ENCODE measurements around the gene TMIE. TPM values are rescaled to one million over a fixed set of nuclear protein-coding genes. Genes with fewer than 3 reads are reported as not detected.

Gene TMIE
- total and polyA plus RNA-seq, 2 of the 13 experiments (the other 11 are each of a cell fraction or from before 2014, with no cell fraction given), result not detected

DNA sequence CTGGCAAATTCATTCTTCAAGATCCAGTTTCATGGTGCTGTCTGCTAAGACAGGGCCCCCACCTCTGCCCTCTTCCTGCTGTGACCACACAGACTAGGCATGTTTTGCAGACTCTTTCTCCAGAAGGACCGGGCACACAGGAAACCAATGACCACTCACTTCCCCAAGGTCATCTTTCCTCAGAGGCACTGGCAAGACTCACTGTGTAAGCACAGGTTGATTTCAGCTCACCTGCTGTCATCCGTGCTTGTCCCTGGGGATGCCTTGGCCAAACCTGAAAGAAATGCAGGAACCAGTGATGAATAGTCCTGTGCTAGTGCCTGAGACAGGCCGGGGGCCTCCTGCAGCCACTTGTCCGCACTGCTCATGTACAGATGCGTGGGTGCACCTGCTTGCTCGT is 41.2 kb upstream of the TMIE start:
- no peak for DNase-seq (ENCODE audit: low spot score)
- Histone ChIP-seq H3K4me3 (replicated peaks in 1 of 3; ENCODE audit: insufficient read depth in 1 of 3, low read depth in 2 of 3, low read length in 3 of 3) (no peak overlapping the region), H3K4me2 (ENCODE audit: low read depth, low read length) (no peak overlapping the region), H3K9ac (ENCODE audit: insufficient read depth, low read depth, low read length) (no peak overlapping the region), H4K20me1 (ENCODE audit: insufficient read depth, low read length) (no peaks in the 10 kb centered on the region), H3K9me3 (ENCODE audit: low read length) (no peaks in the 10 kb centered on the region), H3K27ac (ENCODE audit: extremely low read length, insufficient read depth, low read length) (no peak overlapping the region), H3K36me3 (replicated peaks in 1 of 2; ENCODE audit: control insufficient read depth in 1 of 2, insufficient read depth in 2 of 2, low read length in 2 of 2) (no peaks in the 10 kb centered on the region), H3K79me2 (ENCODE audit: insufficient read depth, low read length) (no peaks in the 10 kb centered on the region), H2AFZ (ENCODE audit: low read length) (no peak overlapping the region), H3K27me3 (ENCODE audit: control insufficient read depth in 1 of 2, insufficient read depth in 2 of 2, low read length in 2 of 2) (peaks cover 3 to 22% of the 10 kb centered on the region in 2 experiments; a peak in 2 of 5 replicates), H3K4me1 (ENCODE audit: insufficient read depth, low read length) (no peaks in the 10 kb centered on the region)
- no peak for ATAC-seq
- intact Hi-C loops (cut with micrococcal nuclease; ENCODE audit: unreplicated experiment) (no loop called here), in situ Hi-C loops (cut with HindIII; ENCODE audit: extremely low pct_ligation_motif_present, low pct_unique_long_range_greater_than_20kb) (loop anchor here (10.0 kb wide), 1 partner anchor 175 kb away; no protein-coding TSS in a partner anchor)
- 36% methylated on average over 5 of the region's 6 CpGs for WGBS (ENCODE audit: low lambda C conversion rate)
- FAIRE-seq, result no peak
- no TSS peak for BruUV-seq (replicated peaks)
- POLR2A ChIA-PET, result no interaction called here
- CTCF ChIA-PET (ENCODE audit: low intra/inter-chr PET ratio, low total read pairs), result no interaction called here
- no peak for TF ChIP-seq NR1H2 (CRISPR knock-in tag; IDR thresholded peaks at IDR 0.05; ENCODE audit: borderline replicate concordance, low read depth)
- no peak for TF ChIP-seq CENPX (CRISPR knock-in tag; IDR thresholded peaks at IDR 0.05)
- no peak for TF ChIP-seq PRDM4 (CRISPR knock-in tag; IDR thresholded peaks at IDR 0.05; ENCODE audit: borderline replicate concordance)
- TF ChIP-seq, protein P1, sequence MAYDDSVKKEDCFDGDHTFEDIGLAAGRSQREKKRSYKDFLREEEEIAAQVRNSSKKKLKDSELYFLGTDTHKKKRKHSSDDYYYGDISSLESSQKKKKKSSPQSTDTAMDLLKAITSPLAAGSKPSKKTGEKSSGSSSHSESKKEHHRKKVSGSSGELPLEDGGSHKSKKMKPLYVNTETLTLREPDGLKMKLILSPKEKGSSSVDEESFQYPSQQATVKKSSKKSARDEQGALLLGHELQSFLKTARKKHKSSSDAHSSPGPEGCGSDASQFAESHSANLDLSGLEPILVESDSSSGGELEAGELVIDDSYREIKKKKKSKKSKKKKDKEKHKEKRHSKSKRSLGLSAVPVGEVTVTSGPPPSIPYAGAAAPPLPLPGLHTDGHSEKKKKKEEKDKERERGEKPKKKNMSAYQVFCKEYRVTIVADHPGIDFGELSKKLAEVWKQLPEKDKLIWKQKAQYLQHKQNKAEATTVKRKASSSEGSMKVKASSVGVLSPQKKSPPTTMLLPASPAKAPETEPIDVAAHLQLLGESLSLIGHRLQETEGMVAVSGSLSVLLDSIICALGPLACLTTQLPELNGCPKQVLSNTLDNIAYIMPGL (CRISPR knock-in tag; IDR thresholded peaks at IDR 0.05; ENCODE audit: borderline replicate concordance in 1 of 2, low read depth in 1 of 2), result no peak
- no peak for TF ChIP-seq ELF4 (CRISPR knock-in tag; IDR thresholded peaks at IDR 0.05; ENCODE audit: borderline replicate concordance)
- TF ChIP-seq ZNF546 (CRISPR knock-in tag; conservative IDR thresholded peaks at IDR 0.05), result no peak
- no peak for TF ChIP-seq NR3C1 (CRISPR knock-in tag; IDR thresholded peaks at IDR 0.05)
- TF ChIP-seq MED13 (CRISPR knock-in tag; IDR thresholded peaks at IDR 0.05), result no peak
- no peak for TF ChIP-seq POGZ (CRISPR knock-in tag; IDR thresholded peaks at IDR 0.05)
- no peak for TF ChIP-seq ZNF589 (CRISPR knock-in tag; conservative IDR thresholded peaks at IDR 0.05)
- no peak for TF ChIP-seq ZBTB8A (CRISPR knock-in tag; IDR thresholded peaks at IDR 0.05; ENCODE audit: borderline replicate concordance, low read depth)
- TF ChIP-seq, protein P2, sequence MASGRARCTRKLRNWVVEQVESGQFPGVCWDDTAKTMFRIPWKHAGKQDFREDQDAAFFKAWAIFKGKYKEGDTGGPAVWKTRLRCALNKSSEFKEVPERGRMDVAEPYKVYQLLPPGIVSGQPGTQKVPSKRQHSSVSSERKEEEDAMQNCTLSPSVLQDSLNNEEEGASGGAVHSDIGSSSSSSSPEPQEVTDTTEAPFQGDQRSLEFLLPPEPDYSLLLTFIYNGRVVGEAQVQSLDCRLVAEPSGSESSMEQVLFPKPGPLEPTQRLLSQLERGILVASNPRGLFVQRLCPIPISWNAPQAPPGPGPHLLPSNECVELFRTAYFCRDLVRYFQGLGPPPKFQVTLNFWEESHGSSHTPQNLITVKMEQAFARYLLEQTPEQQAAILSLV (CRISPR knock-in tag; IDR thresholded peaks at IDR 0.05; ENCODE audit: borderline replicate concordance), result no peak
- TF ChIP-seq ZNF7 (CRISPR knock-in tag; IDR thresholded peaks at IDR 0.05), result no peak
